ENCODE measurements around the gene LYL1.

DNA sequence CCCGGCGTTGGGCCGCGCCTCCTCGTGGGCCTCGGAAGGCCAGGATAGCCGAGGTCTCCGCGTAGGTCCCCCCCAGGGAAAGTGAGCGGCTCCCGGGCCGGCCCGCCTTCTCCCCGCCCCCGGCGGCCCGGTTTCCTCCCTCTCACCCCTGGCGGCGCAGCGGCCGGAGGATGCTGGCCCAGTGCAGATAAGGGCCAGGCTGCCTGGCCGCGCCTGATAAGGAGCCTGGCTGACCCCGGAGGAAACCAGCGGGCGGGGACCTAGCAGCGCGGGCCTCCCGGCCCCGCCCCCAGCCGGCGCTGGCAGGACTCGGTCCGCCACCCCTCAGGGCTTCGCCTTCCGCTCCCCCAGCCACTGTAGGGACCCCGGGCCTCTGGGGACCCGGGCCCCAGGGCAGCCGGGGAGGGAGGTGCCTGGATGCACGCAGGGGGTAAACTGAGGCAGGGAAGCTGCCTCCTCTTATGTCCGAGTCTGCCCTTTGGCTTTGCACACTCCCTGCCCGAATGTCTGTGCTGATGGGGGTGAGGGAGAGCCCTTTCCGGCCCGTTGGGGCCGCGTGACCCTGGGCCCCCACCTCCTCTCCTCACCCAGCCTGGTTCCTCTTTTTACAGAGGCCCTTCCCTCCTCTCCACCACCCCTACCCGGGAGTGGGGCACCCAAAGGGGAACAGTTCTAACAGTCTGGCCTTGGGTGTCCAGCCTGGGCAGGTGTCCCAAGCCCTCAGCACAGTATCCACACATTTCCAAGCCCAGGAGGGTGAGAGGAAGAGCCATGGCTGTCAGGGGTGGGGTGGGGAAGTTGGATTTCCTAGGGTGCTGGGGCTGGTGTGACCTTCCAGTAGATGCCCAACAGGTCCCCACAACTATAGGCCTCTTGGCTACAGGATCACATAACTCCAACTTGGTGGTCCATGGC, at the start of gene LYL1:
- TF ChIP-seq, protein P1, sequence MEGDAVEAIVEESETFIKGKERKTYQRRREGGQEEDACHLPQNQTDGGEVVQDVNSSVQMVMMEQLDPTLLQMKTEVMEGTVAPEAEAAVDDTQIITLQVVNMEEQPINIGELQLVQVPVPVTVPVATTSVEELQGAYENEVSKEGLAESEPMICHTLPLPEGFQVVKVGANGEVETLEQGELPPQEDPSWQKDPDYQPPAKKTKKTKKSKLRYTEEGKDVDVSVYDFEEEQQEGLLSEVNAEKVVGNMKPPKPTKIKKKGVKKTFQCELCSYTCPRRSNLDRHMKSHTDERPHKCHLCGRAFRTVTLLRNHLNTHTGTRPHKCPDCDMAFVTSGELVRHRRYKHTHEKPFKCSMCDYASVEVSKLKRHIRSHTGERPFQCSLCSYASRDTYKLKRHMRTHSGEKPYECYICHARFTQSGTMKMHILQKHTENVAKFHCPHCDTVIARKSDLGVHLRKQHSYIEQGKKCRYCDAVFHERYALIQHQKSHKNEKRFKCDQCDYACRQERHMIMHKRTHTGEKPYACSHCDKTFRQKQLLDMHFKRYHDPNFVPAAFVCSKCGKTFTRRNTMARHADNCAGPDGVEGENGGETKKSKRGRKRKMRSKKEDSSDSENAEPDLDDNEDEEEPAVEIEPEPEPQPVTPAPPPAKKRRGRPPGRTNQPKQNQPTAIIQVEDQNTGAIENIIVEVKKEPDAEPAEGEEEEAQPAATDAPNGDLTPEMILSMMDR (IDR thresholded peaks at IDR 0.05): no peak
- TF ChIP-seq POLR2A (IDR thresholded peaks at IDR 0.05): no peak

All from thyroid gland (tissue), 4 donors.